GM18870 (cell line): ENCODE data around the gene EBF3.

Experiments used
- ATAC-seq: cut with Tn5 transposase; IDR thresholded peaks from one replicate; pipeline ENCODE4 v1.9.1; 2021; ENCODE audit warnings: moderate library complexity; ENCODE audit not compliant: unreplicated experiment

The EBF3 gene

GRCh38 chr10:129894698-129895097, 69.4 kb downstream of the EBF3 start:
- no peak for ATAC-seq

GRCh38 chr10:129893104-129894089, 70.7 kb downstream of the EBF3 start:
- no peak for ATAC-seq

DNA sequence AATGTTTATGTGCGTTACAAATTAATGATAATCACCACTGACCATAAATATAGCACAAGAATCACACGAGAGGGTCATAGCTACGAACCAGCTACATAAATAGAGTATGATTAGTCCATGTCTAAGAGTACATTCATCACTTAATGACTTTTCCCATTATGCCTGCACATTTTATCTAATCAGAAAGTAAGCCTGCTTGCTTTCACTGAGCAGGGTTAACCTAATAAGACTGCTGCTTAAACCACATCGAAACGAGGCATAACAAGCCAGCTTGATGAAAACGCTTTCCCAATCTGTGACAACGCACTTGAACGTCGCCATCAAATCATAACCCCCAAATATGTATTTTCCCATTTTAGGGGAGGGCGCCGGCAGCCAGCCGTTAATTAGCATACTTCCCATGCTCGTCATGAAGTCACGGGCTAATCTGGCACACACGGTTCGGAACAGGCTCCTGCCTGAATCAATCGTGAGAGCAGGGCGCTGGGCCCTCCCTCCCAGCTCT, 71.5 kb downstream of the EBF3 start:
- no peak for ATAC-seq

GRCh38 chr10:129891806-129892205, 72.3 kb downstream of the EBF3 start:
- ATAC-seq: no peak

- no peak for ATAC-seq
Observed at GRCh38 chr10:129890170-129890569, 73.9 kb downstream of the EBF3 start.

GRCh38 chr10:129888784-129889616, 75.1 kb downstream of the EBF3 start:
- no peak for ATAC-seq

DNA sequence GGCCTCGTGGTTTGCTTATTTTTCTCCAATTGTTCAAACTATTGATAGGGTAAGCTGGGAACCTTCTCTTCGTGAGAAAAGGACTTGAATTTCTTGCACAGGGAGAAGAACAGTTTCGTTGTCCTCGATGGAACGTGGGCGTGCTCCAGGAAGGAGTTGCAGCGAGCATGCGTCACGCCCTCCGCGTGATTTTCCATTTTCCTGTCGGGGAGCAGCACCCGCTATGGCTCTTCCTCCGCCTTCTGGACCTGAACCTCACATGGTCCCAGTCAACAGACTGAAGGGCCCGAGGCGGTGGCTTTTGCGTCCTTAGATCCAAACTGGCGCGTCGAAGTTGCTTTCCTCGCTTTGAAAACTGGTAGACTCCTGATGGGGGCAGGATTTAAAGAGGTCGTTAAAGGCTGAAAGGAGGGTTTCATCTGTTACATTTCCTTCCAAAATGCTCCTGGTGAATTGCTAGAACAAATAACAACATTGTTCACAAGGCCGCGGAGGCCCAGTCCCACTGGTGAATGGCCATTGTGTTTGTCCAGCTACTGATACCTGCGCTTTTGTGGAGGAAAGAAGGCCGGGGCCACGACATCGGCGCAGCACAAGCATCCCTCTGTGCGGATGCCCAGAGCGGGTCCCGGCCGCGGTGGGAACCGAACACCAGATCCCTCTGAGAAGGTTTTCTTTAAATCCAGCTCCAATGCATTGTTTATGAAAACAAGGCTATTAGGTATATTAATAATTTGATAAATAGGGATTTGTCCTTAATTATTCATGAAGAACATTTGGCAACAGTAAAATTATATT, 75.9 kb downstream of the EBF3 start:
- ATAC-seq: no peak

- no peak for ATAC-seq
Observed at GRCh38 chr10:129887381-129887905, 76.6 kb downstream of the EBF3 start.

- no peak for ATAC-seq
Observed at GRCh38 chr10:129886263-129886662, 77.8 kb downstream of the EBF3 start.

GRCh38 chr10:129885526-129885925, 78.5 kb downstream of the EBF3 start:
- no peak for ATAC-seq

GRCh38 chr10:129884398-129885078, 79.5 kb downstream of the EBF3 start:
- ATAC-seq: no peak

DNA sequence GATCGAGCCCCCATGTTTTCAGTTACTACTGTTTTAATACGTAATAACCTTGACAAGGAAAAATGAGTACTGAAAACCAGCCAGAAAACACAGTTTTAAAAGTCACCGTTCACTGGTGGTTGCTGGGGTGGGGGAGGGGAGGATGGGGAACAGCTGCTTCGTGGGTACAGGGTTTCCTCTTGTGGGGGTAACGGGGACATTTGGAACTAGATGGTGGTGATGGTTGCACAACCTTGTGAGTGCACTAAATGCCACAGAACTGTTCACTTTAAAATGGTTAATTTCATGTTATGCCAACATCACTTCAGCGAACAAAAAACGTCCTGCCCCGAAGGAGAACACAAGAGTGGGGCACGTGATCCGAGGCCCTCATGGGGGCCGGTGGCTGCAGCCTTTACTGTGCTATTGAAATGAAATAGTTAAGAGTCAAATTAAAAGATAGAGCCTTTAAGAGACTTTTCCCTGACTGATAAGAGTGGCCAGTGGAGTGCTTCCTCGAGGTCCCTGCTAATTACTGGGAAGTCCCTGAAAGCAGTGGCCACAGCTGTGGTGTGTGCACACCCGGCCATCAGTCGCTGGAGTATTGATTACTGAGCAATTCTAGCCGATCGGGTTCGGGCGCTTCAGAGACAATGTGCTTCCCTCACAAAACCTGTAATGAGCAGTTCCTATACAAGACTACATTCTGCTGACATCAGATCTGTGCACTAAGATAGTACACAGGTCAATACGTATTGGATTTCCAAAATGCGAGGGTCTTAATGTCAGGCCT, 80.3 kb downstream of the EBF3 start:
- ATAC-seq: no peak

DNA sequence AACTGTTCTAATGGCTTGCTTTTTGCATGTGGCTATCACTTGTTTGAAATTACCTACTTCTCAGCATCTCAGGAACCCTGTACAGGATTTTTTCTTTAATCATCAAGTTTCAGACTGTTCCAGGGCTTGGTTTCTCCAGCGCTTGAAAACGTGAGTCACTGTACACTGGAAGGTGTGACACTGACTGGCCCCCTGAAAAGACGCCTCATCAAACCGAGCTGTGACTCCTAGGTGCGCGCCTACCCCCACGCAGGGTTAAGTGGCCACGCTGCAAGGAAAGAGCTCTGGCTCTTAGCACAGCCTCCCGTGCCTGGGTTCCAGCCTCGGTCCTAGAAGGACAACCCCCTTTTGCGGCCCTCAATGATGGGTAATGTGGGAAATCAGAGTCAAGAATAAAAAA, 81.0 kb downstream of the EBF3 start:
- no peak for ATAC-seq

GRCh38 chr10:129882291-129883010, 81.6 kb downstream of the EBF3 start:
- ATAC-seq: no peak

GRCh38 chr10:129881641-129882040, 82.4 kb downstream of the EBF3 start:
- ATAC-seq: no peak

GRCh38 chr10:129880191-129880870, 83.7 kb downstream of the EBF3 start:
- ATAC-seq: no peak

- ATAC-seq: no peak
Observed at GRCh38 chr10:129879655-129880054, 84.4 kb downstream of the EBF3 start.

DNA sequence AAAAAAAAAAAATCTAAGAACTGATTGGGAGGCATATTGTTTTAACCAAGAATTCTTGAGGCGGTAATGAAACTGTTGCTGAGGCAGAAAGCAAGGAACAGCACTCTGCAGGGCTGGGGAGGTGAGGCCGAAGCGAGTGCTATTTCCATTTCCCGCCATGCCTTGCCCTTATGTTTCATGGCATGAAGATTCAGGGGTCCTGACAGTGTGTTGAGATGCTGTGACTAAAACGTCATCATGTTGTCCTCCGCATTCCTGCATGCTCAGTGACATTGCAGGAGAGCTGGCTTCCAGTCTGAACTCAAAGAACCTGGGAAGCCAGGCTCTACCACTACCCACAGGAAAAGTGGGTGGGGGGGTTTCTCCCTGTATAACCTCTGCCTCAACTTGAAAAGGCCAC, 85.2 kb downstream of the EBF3 start:
- ATAC-seq: no peak
